ENCODE data around the gene ARHGAP15.
A peak's percentile ranks its signal among the peaks of the same experiment; 100 is the strongest.

The ARHGAP15 gene

DNA sequence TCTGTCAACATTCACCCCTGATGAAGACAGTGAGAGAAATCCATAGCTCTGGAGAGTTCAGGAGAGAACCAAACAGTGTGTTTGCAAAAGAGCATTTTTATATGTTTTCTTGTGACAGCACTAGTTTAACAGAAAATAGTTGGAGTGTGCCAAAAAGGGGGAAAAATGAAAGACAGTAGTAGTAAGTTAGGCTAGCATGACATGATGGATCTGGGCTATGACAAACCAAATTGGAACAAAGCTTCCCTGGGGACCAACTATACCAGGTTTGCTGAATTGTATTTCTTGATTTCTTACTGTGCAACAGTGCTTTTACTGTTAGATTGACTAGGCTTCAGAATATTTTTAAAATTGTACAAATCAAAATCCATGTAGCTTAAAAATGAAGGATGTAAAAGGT is 159.8 kb downstream of the ARHGAP15 start:
- POLR2A ChIA-PET = no interaction called here
- no peak for DNase-seq (ENCODE audit: extremely low spot score)
- TF ChIP-seq FOXM1 (IDR thresholded peaks at IDR 0.05; ENCODE audit: borderline replicate concordance) = no peak
- TF ChIP-seq ELF4 (IDR thresholded peaks at IDR 0.05) = no peak
- TF ChIP-seq TARDBP (IDR thresholded peaks at IDR 0.05) = no peak
- no peak for TF ChIP-seq HDGF (IDR thresholded peaks at IDR 0.05; ENCODE audit: borderline replicate concordance)
- no peak for TF ChIP-seq FOXA1 (IDR thresholded peaks at IDR 0.05)
- no peak for TF ChIP-seq NFRKB (IDR thresholded peaks at IDR 0.05)
- no peak for TF ChIP-seq LEF1 (IDR thresholded peaks at IDR 0.05; ENCODE audit: borderline replicate concordance)
- no peak for TF ChIP-seq SP1 (IDR thresholded peaks at IDR 0.05)
- TF ChIP-seq BHLHE40 (IDR thresholded peaks at IDR 0.05; ENCODE audit: borderline replicate concordance) = no peak
- no peak for TF ChIP-seq ARNT (IDR thresholded peaks at IDR 0.05)
- TF ChIP-seq ZNF384 (IDR thresholded peaks at IDR 0.05) = no peak
- no peak for TF ChIP-seq L3MBTL2 (conservative IDR thresholded peaks at IDR 0.05)
- TF ChIP-seq SUZ12 (IDR thresholded peaks at IDR 0.05) = no peak
- TF ChIP-seq, protein P1, sequence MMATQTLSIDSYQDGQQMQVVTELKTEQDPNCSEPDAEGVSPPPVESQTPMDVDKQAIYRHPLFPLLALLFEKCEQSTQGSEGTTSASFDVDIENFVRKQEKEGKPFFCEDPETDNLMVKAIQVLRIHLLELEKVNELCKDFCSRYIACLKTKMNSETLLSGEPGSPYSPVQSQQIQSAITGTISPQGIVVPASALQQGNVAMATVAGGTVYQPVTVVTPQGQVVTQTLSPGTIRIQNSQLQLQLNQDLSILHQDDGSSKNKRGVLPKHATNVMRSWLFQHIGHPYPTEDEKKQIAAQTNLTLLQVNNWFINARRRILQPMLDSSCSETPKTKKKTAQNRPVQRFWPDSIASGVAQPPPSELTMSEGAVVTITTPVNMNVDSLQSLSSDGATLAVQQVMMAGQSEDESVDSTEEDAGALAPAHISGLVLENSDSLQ (IDR thresholded peaks at IDR 0.05) = no peak
- no peak for TF ChIP-seq FOXK2 (IDR thresholded peaks at IDR 0.05)
- TF ChIP-seq CTBP1 (IDR thresholded peaks at IDR 0.05; ENCODE audit: borderline replicate concordance) = no peak
- CTCF ChIA-PET = no interaction called here

DNA sequence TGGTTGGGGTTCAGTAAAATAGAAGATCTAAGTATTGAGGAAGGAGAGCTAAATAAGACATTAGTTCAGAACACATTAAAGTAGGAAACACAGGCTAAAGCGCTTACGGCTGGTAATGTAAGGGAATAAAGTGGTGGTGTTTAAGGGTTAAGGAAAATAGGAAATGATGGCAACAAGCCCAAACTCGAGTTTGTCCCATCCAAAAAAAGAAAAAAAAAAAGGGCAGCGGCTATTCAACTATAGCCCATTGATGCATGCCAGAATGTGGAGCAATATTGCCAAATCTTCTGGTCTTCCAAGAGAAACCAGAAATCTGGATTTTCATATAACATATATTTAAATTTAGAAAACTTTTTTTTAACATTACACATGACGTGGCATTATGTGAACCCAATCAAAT is 161.0 kb downstream of the ARHGAP15 start:
- DNase-seq (ENCODE audit: extremely low spot score) = no peak
- CTCF ChIA-PET = no interaction called here
- POLR2A ChIA-PET = no interaction called here
- TF ChIP-seq ZNF384 (IDR thresholded peaks at IDR 0.05) = no peak
- TF ChIP-seq CTBP1 (IDR thresholded peaks at IDR 0.05; ENCODE audit: borderline replicate concordance) = no peak
- no peak for TF ChIP-seq HDGF (IDR thresholded peaks at IDR 0.05; ENCODE audit: borderline replicate concordance)
- no peak for TF ChIP-seq L3MBTL2 (conservative IDR thresholded peaks at IDR 0.05)
- TF ChIP-seq ARNT (IDR thresholded peaks at IDR 0.05) = no peak
- TF ChIP-seq FOXK2 (IDR thresholded peaks at IDR 0.05) = no peak
- no peak for TF ChIP-seq FOXM1 (IDR thresholded peaks at IDR 0.05; ENCODE audit: borderline replicate concordance)
- TF ChIP-seq FOXA1 (IDR thresholded peaks at IDR 0.05) = no peak
- TF ChIP-seq SP1 (IDR thresholded peaks at IDR 0.05) = no peak
- TF ChIP-seq LEF1 (IDR thresholded peaks at IDR 0.05; ENCODE audit: borderline replicate concordance) = no peak
- no peak for TF ChIP-seq BHLHE40 (IDR thresholded peaks at IDR 0.05; ENCODE audit: borderline replicate concordance)
- TF ChIP-seq TARDBP (IDR thresholded peaks at IDR 0.05) = no peak
- TF ChIP-seq, protein P1 (IDR thresholded peaks at IDR 0.05) = no peak
- TF ChIP-seq SUZ12 (IDR thresholded peaks at IDR 0.05) = no peak
- no peak for TF ChIP-seq ELF4 (IDR thresholded peaks at IDR 0.05)
- no peak for TF ChIP-seq NFRKB (IDR thresholded peaks at IDR 0.05)

DNA sequence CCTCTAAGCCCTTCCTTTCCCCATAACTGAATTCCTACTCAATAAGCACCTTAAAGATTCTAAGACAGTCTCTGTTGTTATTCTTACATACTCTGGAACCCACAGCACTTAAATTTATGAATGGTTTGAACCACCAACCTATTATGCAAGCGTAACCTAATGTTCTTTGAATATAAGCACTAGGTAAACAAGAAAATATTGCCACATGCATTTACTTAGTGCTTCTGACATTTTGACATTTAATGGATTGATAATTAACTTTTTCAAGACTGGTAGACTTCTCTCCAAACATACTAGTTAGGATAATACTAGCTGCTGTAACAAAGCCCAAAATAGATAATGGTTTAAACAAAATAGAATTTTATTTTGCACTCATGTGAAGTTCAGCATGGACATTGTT is 164.8 kb downstream of the ARHGAP15 start:
- CTCF ChIA-PET = no interaction called here
- no peak for DNase-seq (ENCODE audit: extremely low spot score)
- POLR2A ChIA-PET = no interaction called here
- TF ChIP-seq FOXK2 (IDR thresholded peaks at IDR 0.05) = no peak
- TF ChIP-seq, protein P1 (IDR thresholded peaks at IDR 0.05) = no peak
- no peak for TF ChIP-seq CTBP1 (IDR thresholded peaks at IDR 0.05; ENCODE audit: borderline replicate concordance)
- TF ChIP-seq L3MBTL2 (conservative IDR thresholded peaks at IDR 0.05) = no peak
- TF ChIP-seq TARDBP (IDR thresholded peaks at IDR 0.05) = no peak
- no peak for TF ChIP-seq ELF4 (IDR thresholded peaks at IDR 0.05)
- no peak for TF ChIP-seq SP1 (IDR thresholded peaks at IDR 0.05)
- TF ChIP-seq FOXA1 (IDR thresholded peaks at IDR 0.05) = no peak
- TF ChIP-seq ZNF384 (IDR thresholded peaks at IDR 0.05) = no peak
- no peak for TF ChIP-seq SUZ12 (IDR thresholded peaks at IDR 0.05)
- no peak for TF ChIP-seq HDGF (IDR thresholded peaks at IDR 0.05; ENCODE audit: borderline replicate concordance)

DNA sequence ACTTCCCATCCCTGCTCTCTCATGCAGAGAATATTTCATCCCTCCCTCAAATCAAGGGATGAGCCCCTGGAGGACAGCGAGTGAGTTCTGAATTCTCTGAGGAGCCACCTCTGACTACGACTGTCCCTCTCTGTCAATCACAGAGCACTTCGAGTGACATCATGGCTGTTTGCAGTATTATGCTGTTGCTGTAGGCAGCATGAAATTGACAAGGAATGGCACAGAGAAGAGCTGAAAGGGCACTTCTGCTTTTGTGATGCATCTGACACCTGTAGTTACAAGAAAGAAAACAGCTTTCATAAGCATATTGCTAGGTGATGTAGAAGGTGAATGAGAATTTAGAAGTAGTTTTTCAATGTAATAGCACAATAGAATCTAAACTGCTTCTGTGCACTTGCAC is 166.9 kb downstream of the ARHGAP15 start:
- DNase-seq (ENCODE audit: extremely low spot score) = no peak
- TF ChIP-seq TARDBP (IDR thresholded peaks at IDR 0.05) (no peak), ARNT (IDR thresholded peaks at IDR 0.05) (no peak)
- TF ChIP-seq, protein P1 (IDR thresholded peaks at IDR 0.05) = peak; percentile 60; the same call in 1 of the 2 replicates
- ChIA-PET POLR2A (no interaction called here), CTCF (interaction anchor here (0.6 kb wide), 1 partner anchor 11 kb away, joined by 3 read pairs; no protein-coding TSS in a partner anchor)

DNA sequence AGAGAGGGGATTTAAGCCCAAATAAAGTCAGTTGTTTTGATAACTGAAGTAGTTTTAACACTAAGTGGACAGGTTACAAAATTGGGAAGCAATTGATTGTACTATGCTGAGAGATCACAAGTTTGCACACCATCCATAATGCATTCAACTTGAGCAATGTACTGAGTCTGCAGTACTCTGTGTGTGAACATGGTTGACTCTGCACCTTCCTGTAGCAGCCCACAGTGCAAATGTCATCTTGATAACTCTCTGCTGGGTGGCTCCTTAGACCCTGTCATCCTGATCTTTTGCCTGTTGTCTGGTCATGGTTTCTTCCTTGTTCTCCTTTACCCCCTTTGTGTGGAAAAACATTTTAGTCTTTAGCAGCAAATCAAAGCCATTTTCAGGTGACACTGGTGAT is 168.0 kb downstream of the ARHGAP15 start:
- ChIA-PET POLR2A (no interaction called here), CTCF (no interaction called here)
- DNase-seq (ENCODE audit: extremely low spot score) = no peak
- TF ChIP-seq ZNF384 (IDR thresholded peaks at IDR 0.05) (no peak), ELF4 (IDR thresholded peaks at IDR 0.05) (no peak), NFRKB (IDR thresholded peaks at IDR 0.05) (no peak), LEF1 (IDR thresholded peaks at IDR 0.05; ENCODE audit: borderline replicate concordance) (no peak), TARDBP (IDR thresholded peaks at IDR 0.05) (no peak), SP1 (IDR thresholded peaks at IDR 0.05) (no peak), FOXK2 (IDR thresholded peaks at IDR 0.05) (no peak), HDGF (IDR thresholded peaks at IDR 0.05; ENCODE audit: borderline replicate concordance) (no peak), FOXM1 (IDR thresholded peaks at IDR 0.05; ENCODE audit: borderline replicate concordance) (no peak), L3MBTL2 (conservative IDR thresholded peaks at IDR 0.05) (no peak), ARNT (IDR thresholded peaks at IDR 0.05) (no peak), CTBP1 (IDR thresholded peaks at IDR 0.05; ENCODE audit: borderline replicate concordance) (no peak), SUZ12 (IDR thresholded peaks at IDR 0.05) (no peak), BHLHE40 (IDR thresholded peaks at IDR 0.05; ENCODE audit: borderline replicate concordance) (no peak), FOXA1 (IDR thresholded peaks at IDR 0.05) (no peak)
- TF ChIP-seq, protein P1 (IDR thresholded peaks at IDR 0.05) = no peak

Measured in HEK293T (cell line).